Testis (tissue), 2 donors: ENCODE data around the gene IVNS1ABP.

ENCODE experiments used
- CTCF ChIP-seq, 3 experiments: fragments of 450-650 bp in 2 of 3; fragments of 200-600 bp in 1 of 3; sonication (generic) in 1 of 3; IDR thresholded peaks; one replicate each; pipeline ENCODE4 v1.5.1; 2016 to 2019; ENCODE audit warnings: antibody characterized with exemption in 3 of 3, mild to moderate bottlenecking in 2 of 3, moderate library complexity in 1 of 3
- POLR2A ChIP-seq: fragments of 450-650 bp; IDR thresholded peaks from one replicate; pipeline ENCODE4 v1.6.1; 2017; ENCODE audit warnings: antibody characterized with exemption, mild to moderate bottlenecking, moderate library complexity

DNA sequence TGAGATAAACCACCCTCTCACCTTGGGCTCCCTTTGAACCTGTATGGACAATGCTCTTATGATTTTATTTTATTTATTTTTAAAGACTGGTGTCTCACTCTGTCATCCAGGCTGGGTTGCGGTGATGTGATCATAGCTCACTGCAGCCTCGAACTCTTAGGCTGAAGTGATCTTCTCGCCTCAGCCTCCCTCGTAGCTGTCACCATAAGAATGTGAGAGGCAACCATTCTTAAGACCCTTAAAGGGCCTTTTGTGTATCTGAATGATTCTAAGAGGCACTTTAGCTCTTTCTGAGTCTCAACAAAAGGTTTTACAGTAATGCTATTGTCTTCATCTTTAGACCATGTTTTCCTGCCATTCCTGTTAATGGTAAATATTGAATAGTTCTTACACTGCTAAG lies 67.0 kb downstream of the IVNS1ABP start:
- no peak for TF ChIP-seq CTCF (IDR thresholded peaks at IDR 0.05)
- TF ChIP-seq POLR2A, result no peak
